SW 1271 (cell line): Measurements from ENCODE around the gene FECH.
"Not testable (repeated sequence)": the region's sequence is repeated elsewhere in the genome, so short reads cannot be mapped to it uniquely, and the experiment has no call there.

ENCODE experiments used
- DNase-seq, 2 experiments: peaks; one replicate each; lab custom pipeline; 2025; lab: John Stamatoyannopoulos, UW

The FECH gene

GRCh38 chr18:57586251-57587049 is at the start of gene FECH:
TSS of gene FECH (minus strand) at chr18:57586702. CDS start at chr18:57586620, 82 bp downstream.
- DNase-seq, result peak; percentile 21 to 41

- DNase-seq, result no peak
These were observed 48.7 kb upstream of the FECH start for GRCh38 chr18:57635003-57635822.

GRCh38 chr18:57631697-57632096 is 45.2 kb upstream of the FECH start:
- no peak for DNase-seq

GRCh38 chr18:57630754-57631595 is 44.5 kb upstream of the FECH start:
- no peak for DNase-seq

- DNase-seq, result peak; percentile 48 to 81
These were observed 43.7 kb upstream of the FECH start for GRCh38 chr18:57630002-57630753.

- DNase-seq, result no peak
These were observed 42.9 kb upstream of the FECH start for GRCh38 chr18:57629422-57629821.

GRCh38 chr18:57627488-57627887 is 41.0 kb upstream of the FECH start:
- DNase-seq, result peak in 1 of 2 experiments; percentile 13

GRCh38 chr18:57624988-57625387 is 38.5 kb upstream of the FECH start:
- no peak for DNase-seq

- no peak for DNase-seq
These were observed 34.7 kb upstream of the FECH start for GRCh38 chr18:57621246-57621604.

- no peak for DNase-seq
These were observed 33.4 kb upstream of the FECH start for GRCh38 chr18:57619876-57620275.

- DNase-seq, result no peak
These were observed 32.4 kb upstream of the FECH start for GRCh38 chr18:57618910-57619309.

GRCh38 chr18:57603871-57604270 is 17.4 kb upstream of the FECH start:
- no peak for DNase-seq

GRCh38 chr18:57595347-57595746 is 8.8 kb upstream of the FECH start:
- no peak for DNase-seq

- not testable (repeated sequence) for DNase-seq
These were observed 6.2 kb upstream of the FECH start for GRCh38 chr18:57592716-57593115.

- DNase-seq, result no peak
These were observed 2.7 kb upstream of the FECH start for GRCh38 chr18:57589161-57589560.

- DNase-seq, result no peak
These were observed 678 bp upstream of the FECH start for GRCh38 chr18:57587098-57587661.

GRCh38 chr18:57585855-57586250 is 649 bp downstream of the FECH start:
- DNase-seq, result no peak

- no peak for DNase-seq
These were observed 1.1 kb downstream of the FECH start for GRCh38 chr18:57585421-57585820.

- no peak for DNase-seq
These were observed 2.1 kb downstream of the FECH start for GRCh38 chr18:57584444-57584843.

GRCh38 chr18:57583297-57583835 is 3.1 kb downstream of the FECH start:
- no peak for DNase-seq
